ENCODE results near the gene TSPAN18. TPM values are rescaled to one million over a fixed set of nuclear protein-coding genes. Genes with fewer than 3 reads are reported as not detected.

The TSPAN18 gene
- total and polyA plus RNA-seq, 2 of the 4 experiments (the other 2 are of a cell fraction) = 0.36 to 1.1 TPM

DNA sequence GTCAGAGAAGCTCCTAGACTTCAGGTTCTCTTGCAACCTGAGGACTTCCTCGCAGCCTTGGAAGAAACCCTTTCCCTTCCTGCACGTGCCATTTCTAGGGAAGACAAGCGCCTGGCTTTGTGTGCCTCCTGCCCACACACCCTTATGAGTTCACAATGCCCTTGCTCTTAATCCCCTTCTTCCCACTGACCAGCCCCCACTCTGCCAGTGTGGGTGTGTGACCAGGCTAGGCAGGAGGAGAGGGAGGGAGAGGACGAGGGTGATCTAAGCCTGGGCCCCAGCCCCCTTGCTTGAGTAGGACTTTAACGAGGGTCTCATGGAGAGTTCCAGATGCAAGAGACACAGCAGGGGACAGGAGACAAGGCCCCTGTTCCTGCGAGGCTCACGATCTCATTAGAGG lies 193.7 kb downstream of the TSPAN18 start:
- H3K79me1 ChIP-seq (ENCODE audit: low read depth in 1 of 2, low read length in 2 of 2) = no peaks in the 10 kb centered on the region
- no peak overlapping the region for H4K5ac ChIP-seq (ENCODE audit: low read depth, low read length)
- H3K4me2 ChIP-seq (ENCODE audit: low read depth, low read length) = no peak overlapping the region
- no peak overlapping the region for H4K8ac ChIP-seq (ENCODE audit: low read depth in 2 of 2, low read length in 2 of 2)
- H3K27me3 ChIP-seq (ENCODE audit: control insufficient read depth, insufficient read depth, low read length) = peaks cover 34% of the 10 kb centered on the region
- H4K20me1 ChIP-seq (ENCODE audit: insufficient read depth, low read length) = no peaks in the 10 kb centered on the region
- no peaks in the 10 kb centered on the region for H3K36me3 ChIP-seq (ENCODE audit: control insufficient read depth, insufficient read depth, low read length)
- BruUV-seq (replicated peaks) = no TSS peak
- H3K4me1 ChIP-seq (ENCODE audit: control insufficient read depth, insufficient read depth, low read length) = no peaks in the 10 kb centered on the region
- no peak overlapping the region for H2AFZ ChIP-seq (replicated peaks; ENCODE audit: low read length, poor library complexity)
- no peak for DNase-seq
- no peak for ATAC-seq (ENCODE audit: low read depth)
- no peaks in the 10 kb centered on the region for H3K9me3 ChIP-seq (ENCODE audit: control insufficient read depth, insufficient read depth, low read length)
- H2AK9ac ChIP-seq (replicated peaks; ENCODE audit: low read depth, low read length, poor library complexity) = no peak overlapping the region
- H2BK15ac ChIP-seq (ENCODE audit: low read depth, low read length) = no peak overlapping the region
- H3K27ac ChIP-seq (ENCODE audit: insufficient read depth, low read length) = no peak overlapping the region
- H3K18ac ChIP-seq (ENCODE audit: low read depth, low read length) = no peak overlapping the region
- H2AK5ac ChIP-seq (ENCODE audit: low read depth, low read length) = no peak overlapping the region
- no peaks in the 10 kb centered on the region for H3K9me1 ChIP-seq (ENCODE audit: insufficient read depth, low read length)
- TF ChIP-seq POLR2A (IDR thresholded peaks at IDR 0.05; ENCODE audit: low read depth, low read length) (no peak), NFE2L2 (IDR thresholded peaks at IDR 0.05; ENCODE audit: low read depth, low read length) (no peak), CHD1 (IDR thresholded peaks at IDR 0.05; ENCODE audit: low read depth, low read length) (no peak), FOS (IDR thresholded peaks at IDR 0.05; ENCODE audit: low read depth, low read length) (no peak), BHLHE40 (IDR thresholded peaks at IDR 0.05; ENCODE audit: low read depth, low read length) (no peak), SMC3 (IDR thresholded peaks at IDR 0.05; ENCODE audit: low read depth, low read length) (no peak), RFX5 (IDR thresholded peaks at IDR 0.05; ENCODE audit: low read depth, low read length) (no peak), MAZ (IDR thresholded peaks at IDR 0.05; ENCODE audit: borderline replicate concordance, low read depth, low read length) (no peak), RAD21 (IDR thresholded peaks at IDR 0.05; ENCODE audit: low read length) (no peak), MAFK (IDR thresholded peaks at IDR 0.05; ENCODE audit: low read depth, low read length) (no peak), MXI1 (IDR thresholded peaks at IDR 0.05; ENCODE audit: borderline replicate concordance, low read depth, low read length) (no peak)
- TF ChIP-seq, protein P1, sequence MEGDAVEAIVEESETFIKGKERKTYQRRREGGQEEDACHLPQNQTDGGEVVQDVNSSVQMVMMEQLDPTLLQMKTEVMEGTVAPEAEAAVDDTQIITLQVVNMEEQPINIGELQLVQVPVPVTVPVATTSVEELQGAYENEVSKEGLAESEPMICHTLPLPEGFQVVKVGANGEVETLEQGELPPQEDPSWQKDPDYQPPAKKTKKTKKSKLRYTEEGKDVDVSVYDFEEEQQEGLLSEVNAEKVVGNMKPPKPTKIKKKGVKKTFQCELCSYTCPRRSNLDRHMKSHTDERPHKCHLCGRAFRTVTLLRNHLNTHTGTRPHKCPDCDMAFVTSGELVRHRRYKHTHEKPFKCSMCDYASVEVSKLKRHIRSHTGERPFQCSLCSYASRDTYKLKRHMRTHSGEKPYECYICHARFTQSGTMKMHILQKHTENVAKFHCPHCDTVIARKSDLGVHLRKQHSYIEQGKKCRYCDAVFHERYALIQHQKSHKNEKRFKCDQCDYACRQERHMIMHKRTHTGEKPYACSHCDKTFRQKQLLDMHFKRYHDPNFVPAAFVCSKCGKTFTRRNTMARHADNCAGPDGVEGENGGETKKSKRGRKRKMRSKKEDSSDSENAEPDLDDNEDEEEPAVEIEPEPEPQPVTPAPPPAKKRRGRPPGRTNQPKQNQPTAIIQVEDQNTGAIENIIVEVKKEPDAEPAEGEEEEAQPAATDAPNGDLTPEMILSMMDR (conservative IDR thresholded peaks at IDR 0.05; ENCODE audit: low read depth, low read length) = no peak
- no peak overlapping the region for H3K4ac ChIP-seq (ENCODE audit: low read depth, low read length)
- ChIA-PET POLR2A (ENCODE audit: unreplicated experiment) (no interaction called here), CTCF (no interaction called here)
- dilution Hi-C loops (cut with HindIII; ENCODE audit: low sequenced_read_pairs, unreplicated experiment) = no loop called here
- WGBS, 2 experiments (ENCODE audit: extremely low coverage in 2 of 2, insufficient read length in 1 of 2) = 85% methylated on average over 5 of the region's 7 CpGs; no CpG with 5 or more reads in 1 of the 2 experiments
- no peak overlapping the region for H3K14ac ChIP-seq (replicated peaks; ENCODE audit: low read depth, low read length)
- H4K91ac ChIP-seq (ENCODE audit: insufficient read depth, low read depth, low read length) = no peak overlapping the region
- in situ Hi-C loops (cut with MboI; ENCODE audit: low sequenced_read_pairs) = loop anchor here (25.0 kb wide), 1 partner anchor 808 kb away; no protein-coding TSS in a partner anchor
- no peak overlapping the region for H3K4me3 ChIP-seq (ENCODE audit: insufficient read depth, low read depth, low read length)
- H2BK120ac ChIP-seq (ENCODE audit: low read depth, low read length) = no peak overlapping the region
- intact Hi-C loops (cut with micrococcal nuclease) = no loop called here
- H3K23ac ChIP-seq (ENCODE audit: low read depth, low read length) = no peak overlapping the region
- no peak overlapping the region for H2BK20ac ChIP-seq (ENCODE audit: low read depth, low read length)
- no peak overlapping the region for H2BK5ac ChIP-seq (ENCODE audit: low read depth, low read length, poor library complexity, severe bottlenecking)
- no peak overlapping the region for H3K9ac ChIP-seq (ENCODE audit: low read depth, low read length)
- no peak overlapping the region for H3K56ac ChIP-seq (ENCODE audit: extremely low read depth, insufficient read depth, low read length)

All from IMR-90 (cell line).